ENCODE measurements around the gene PLEK.
"Not testable (repeated sequence)": the region's sequence is repeated elsewhere in the genome, so short reads cannot be mapped to it uniquely, and the experiment has no call there.

The PLEK gene

DNA sequence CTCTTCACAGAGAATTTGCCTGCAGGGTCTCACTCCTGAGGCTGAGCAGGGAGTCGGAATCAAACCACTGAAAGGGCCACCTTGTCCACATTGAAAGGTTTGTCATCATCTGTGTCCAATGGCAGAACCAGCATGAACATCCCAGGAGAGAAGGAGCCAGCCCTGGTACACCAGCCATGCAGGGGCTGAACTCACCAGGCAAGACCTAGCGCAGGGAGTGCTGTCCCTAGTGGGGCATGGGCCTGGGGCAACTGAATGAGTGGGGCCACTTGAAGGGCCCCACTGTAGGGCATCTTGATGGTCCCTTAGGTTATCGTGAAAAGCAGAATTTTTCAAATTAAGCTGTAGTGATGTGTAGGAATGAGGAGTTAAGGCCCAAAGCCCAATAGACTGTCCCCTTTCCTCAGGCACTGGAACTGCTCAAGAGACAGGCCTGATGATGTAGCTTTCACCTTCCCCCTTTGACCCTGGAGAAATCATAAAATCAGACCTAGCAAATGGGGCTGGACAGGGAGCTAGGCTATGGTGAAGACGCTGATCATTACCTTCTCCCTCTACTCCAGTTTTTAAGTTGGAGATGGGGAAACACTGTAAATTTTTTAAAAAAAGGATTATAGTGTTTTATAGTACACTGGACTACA is 8.4 kb upstream of the PLEK start:
- no peak for DNase-seq

DNA sequence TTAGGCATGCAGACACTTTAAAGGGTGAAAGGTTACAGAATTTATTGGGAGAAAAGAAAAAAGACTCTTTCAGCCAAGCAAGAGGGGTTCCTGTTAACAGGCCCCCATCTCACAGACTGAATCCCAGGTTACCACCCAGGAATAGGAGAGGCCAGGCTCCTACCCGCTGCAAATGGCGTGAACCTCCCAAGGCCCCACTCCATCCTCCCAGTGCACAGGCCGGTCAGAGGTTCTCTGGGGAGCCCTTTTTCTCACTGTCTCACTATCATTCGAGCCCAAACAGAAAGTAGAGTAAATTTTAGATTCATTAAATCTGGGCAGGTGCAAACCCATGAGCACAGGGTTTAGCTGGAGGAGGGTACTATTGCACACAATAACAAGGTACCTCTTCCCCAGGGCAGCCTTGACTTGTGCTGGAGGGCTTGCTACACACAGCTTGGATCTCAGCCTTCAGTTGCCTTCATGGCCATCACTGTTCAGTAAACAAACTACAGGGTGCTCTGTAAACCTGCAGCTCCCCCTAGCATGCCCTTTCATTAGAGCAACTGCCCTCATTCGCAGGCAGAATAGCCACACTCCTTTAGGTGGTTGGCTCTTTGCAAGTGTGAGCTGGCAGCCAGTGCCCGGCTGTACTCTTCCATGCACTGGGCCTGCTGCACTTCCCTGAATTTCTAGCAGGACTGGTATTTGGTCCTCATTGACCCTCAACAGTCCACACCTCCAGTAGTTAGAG is 7.3 kb upstream of the PLEK start:
- no peak for DNase-seq

DNA sequence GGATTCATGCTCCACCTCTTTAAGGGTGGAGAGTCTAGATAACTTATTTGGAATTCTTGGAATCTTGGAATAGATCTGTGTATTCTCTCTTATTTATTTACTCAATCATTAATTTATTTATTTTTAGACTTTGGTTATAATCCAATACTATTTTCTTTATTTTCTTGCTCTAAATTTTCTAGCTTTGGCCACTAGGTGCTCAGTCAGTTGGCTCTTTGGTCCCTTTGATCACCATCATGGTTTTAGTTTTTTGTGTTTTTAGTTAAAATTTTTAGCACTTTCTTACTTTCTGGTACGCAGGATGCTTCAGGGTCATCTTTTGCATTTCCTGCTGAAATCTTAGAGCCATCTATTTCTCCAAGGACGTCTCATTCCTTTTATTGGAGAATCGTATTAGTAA is 5.2 kb upstream of the PLEK start:
- DNase-seq = no peak

DNA sequence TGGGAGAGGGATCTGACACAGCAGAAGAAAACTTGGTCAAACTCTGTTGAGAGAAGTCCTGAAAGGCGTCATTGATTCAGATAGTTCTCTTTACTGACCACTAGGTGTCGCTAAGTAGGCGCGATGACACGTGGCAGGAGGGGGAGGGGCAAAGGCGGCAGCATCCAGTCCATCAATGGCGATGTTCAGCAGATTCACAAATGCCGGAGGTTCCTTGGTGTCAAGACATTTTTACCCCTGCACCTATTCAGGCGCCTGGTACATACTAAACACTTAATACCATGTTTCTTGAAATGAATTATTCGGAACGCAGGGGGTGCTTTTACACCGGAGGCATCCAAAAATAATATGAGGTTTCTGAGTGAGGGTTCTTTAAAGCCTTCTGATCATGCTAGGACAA is 3.0 kb upstream of the PLEK start:
- DNase-seq = peak; percentile 91

DNA sequence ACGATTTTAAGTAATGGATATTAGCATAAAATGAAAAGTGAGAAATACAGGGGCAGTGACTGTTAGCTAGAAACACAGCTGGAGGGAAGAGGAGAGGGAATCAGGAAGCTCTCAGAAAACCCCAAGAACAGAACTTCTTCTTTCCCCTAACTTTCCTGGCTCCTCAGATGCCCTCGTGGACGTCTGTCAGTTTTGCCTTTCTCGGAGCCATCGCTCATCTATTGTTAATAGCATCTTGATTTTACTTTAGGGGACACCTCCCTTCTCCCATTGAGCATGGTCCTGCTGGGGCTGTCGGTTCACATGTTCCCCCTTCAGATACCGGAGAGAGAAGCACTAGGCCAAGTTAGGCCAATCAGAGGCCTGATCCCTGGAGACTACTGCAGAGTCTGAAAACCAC is 2.3 kb upstream of the PLEK start:
- DNase-seq = no peak

DNA sequence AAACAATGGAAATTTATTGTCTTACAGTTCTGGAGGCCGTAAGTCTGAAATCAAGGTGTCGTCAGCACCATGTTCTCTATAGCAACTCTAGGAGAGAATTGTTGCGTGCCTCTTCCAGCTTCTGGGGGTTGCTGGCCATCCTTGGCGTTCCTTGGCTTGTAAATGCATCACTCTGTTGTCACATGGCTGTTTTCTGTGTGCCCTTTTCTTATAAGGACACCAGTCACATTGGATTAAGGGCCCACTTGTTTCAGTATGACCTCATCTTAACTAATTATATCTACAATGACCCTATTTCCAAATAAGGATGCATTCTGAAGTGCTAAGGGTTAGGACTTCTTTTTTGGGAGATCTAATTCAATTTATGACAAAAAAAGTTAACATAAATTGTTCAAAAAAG is 1.4 kb upstream of the PLEK start:
- no peak for DNase-seq

DNA sequence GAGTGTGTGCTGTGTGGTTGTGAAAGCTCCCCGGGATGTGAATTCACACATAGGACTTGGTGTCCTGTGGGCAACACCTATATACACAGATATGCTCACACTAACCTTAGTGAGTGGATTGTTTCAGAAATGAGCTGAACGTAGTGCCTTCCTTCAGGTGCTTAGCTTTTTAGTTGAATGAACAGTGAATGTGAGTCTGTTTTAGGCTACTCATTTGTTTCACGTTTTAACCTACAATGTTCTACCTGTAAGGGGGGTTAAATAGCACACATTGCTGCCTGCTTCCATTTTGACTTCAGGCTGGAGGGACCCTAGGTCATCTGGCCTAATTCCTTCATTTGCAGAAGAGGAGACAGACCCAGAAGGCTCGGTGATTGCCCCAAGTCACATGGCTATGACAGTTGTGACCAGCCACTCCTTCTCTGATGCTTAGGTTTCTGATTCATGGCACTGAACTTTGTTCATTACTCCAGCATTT is 1.0 kb downstream of the PLEK start:
- no peak for DNase-seq

DNA sequence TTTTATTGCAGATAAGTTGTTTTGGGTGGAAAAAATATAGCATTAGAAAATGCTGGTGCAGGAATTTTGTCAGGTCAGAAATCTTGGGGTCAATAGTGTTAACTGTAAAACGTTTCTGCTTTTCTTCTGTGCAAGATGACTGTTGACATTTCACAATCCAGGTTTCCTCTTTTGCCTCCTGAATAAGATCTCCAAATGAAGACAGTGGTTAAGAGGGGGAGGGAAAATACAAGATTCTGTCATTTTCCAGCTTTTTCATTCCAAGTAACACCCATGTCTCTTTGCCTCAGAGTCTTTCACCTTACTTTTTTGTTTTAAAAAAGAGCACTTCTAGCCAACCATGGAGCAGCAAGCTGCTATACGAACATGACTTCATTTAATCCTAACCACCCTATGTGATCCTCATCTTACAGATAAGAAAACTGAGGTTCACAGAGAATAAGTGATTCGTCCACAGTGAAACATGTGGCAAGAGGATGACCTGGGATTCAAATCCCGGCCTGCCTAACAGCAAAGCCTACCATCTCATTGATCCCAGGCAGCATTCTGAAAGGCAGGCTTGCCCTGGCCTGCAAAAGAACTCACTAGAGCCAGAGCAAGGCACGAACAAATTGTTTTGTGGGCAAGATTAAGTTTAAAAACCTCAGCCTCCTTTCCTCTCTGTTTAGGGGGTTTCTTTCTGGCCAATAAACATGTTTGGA is 3.0 kb downstream of the PLEK start:
- DNase-seq = no peak

DNA sequence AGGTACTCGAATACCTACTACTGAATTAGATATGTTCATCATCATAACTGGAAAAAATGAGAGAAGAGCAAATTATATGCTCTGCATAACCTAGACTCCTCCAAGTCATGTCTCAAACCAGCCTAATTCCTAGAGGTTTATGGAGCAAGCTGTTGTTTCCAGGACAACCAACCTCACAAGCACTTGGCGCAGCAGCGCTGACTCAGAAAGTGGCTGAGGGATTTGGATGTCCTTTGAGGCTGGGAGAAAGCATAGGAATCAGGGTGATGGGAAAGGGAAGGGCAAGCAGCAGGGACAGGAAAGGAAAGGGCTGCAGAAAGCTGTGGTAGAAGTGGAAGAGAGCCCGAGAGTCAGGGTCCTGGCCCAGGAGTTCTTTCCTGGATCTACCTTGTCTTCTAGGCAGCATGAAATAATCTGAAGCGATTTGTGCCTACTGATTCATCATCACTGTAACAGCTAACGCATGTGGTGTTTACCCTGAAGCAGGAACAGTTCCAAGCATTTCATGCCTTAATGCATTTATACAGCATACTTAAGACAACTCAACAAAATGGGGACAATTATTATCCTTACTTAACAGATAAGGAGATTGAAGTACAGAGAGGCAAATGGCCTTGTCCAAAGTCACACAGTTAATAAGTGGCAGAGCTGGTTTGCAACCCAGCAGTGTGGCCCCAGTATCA is 3.7 kb downstream of the PLEK start:
- no peak for DNase-seq

DNA sequence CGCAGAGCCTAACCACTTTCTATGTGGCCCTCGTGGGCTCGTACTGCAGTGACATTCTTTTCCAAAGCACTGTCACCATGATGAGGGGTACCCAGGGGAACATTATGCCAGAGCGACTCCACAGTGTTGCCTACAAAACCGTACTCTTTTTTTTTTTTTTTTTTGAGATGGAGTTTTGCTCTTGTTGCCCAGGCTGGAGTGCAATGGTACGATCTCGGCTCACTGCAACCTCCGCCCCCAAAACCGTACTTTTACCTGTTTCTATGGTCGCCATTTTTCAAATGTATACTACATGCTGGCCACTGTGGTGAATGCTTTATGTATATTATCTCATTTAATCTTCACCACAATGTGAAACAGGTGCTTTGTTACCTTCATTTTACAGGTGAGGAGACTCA is 4.3 kb downstream of the PLEK start:
- DNase-seq = no peak

DNA sequence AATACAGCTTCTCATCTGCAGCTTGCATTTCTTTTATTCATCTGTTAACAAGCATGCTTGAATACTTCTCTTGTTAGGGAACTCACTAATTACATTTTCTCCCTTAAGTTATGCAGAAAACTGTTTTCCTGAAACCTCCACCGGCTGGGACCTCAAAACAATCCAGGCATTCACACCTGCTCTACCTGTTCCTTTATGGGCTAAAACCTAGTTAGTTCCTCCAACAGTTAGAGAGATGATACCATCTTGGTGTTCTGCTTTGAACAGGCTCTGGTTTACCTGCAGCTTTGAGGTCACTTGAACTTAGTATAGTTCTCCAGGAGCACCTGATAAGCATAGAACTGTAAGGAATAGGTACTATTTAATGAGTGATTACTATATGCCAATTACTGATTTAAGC is 6.1 kb downstream of the PLEK start:
- no peak for DNase-seq

DNA sequence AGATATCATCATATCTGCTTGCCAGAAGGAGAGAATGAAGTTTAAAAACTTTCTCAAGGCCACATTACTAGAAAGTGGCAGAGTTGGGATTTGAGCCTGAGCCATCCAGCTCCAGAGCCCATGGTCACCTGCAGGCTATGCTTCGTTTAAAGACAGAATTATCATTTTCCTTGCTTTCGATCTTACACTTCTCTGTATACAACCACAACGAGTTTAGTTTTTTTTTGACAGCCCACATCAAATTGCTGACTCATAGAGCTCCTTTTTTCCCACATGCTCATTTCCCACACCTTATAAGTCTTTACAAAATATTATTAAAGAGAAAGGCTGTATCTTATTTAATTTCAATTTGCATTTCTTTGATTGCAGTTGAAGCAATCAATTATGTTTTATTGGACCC is 6.5 kb downstream of the PLEK start:
- no peak for DNase-seq

DNA sequence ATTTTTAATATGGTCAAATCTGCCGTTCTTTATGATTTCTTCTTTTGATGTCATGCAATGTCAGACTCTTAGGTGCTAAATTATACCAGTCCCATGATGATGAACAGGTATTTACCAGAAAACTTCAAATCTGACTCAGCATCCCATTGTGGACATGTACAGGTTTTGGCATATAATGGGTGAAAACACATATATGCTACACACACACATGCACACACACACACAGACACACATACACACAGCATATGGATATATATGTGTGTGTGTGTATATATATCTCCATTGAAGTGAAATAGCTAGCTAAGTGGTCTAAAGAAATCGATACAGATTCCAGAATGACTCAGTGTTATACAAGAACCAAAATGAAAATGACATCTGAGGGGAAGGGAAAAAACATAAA is 7.4 kb downstream of the PLEK start:
- no peak for DNase-seq

DNA sequence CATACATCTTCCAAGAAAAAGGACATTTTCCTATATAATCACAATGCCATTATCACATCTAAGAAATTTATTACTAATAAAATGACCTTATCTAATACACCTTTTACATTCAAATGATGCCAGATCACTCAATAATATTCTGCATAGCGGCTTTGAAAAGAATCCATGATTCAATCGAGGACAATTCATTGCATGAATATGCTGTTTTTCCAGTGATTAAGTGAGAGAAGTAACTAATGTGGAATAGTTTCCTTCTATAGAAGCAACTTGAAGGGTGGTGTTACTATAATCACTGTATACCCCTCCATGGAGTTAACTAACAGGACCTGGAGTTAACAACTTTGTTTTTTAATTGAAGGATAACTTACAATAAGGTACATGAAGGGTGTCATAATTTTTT is 9.1 kb downstream of the PLEK start:
- DNase-seq = no peak

DNA sequence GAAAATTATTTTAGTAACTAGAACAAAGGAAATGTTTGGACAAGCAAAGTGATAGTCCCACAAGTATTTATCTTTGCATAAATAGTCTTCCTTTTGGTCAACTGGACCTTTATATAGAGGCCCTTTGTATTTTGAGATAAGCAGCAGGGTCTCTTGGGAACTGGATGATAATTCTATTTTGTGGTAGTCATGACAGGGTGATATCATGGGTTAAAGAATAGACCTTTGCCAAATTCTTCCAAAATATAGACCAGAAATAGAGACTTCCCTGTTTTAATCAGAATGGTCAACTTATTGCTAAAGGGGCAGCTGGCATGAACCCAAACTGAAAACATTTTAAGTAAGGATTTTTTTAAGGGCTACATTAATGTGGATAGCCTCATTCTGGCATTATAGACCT is 10.5 kb downstream of the PLEK start:
- no peak for DNase-seq

DNA sequence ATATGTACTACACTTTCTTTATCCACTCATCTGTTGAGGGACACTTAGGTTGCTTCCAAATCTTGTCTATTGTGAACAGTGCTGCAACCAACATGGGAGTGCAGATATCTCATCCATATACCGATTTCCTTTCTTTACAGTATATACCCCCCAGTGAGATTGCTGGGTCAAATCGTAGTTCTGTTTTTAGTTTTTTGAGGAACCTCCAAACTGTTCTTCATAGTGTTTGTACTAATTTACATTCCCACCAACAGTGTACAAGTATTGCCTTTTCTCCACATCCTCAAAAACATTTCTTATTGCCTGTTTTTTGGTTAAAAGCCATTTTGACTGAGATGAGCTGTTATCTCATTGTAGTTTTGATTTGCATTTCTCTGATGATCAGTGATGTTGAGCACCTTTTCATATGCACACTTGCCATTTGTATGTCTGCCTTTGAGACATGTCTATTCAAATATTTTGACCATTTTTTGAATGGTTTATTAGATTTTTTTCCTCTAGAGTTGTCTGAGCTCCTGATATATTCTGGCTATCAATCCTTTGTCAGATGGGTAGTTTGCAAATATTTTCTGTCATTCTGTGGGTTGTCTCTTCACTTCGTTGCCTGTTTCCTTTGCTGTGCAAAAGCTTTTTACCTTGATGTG is 12.2 kb downstream of the PLEK start:
- DNase-seq = no peak

DNA sequence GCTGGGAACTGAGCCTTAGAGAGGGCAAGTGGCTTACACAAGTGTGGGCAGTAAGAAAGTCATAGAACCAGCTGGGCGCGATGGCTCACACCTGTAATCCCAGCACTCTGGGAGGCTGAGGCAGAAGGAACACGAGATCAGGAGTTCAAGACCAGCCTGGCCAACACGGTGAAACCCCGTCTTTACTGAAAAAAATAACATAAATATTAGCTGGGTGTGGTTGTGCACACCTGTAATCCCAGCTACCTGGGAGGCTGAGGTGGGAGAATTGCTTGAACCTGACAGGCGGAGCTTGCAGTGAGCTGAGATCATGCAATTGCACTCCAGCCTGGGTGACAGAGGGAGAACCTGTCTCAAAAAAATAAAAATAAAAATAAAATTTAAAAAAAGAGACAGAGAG is 13.7 kb downstream of the PLEK start:
- DNase-seq = not testable (repeated sequence)

DNA sequence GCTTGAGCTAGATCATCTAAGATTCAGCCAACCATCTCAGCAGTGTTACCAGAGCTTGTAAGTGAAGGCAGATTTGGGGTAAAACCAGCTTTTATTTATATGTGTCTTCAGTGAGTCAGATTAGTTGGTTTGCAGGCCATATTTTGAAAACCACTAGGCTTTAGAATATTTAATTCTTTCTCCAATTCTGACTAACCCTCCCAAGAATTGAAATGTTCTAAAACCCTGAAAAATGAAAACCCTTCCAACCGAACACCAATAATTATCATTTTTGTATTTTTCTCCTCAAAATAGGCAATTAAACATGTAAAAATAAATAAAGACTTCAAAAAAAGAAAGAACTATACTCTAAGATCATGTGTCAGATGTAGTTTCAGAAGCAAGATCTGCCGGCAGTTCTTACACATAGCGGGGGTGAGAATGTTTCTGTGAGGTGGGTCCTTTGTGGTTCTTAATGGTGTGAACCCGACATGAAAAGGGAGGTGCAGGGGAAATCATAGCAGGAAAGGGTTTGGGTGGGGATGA is 14.2 kb downstream of the PLEK start:
- no peak for DNase-seq

DNA sequence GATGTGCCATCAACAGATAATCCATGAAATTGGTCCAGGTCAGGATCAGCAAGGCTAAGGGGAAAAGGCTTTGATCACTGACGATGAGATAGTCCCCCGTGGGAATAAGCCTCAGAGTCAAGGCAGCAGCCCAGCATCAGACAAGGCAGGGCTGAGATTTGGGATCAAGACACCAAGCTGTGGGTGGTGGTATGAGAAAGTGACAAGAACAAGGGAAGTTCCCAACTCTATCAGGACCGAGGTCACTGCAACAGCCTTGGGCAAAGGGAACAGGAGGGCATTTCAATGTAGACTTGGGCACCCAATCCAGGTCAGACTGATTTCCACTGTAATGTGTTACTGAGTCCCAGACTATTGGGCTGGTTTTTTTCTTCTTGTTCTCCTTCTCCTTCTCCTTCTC is 18.7 kb downstream of the PLEK start:
- no peak for DNase-seq

DNA sequence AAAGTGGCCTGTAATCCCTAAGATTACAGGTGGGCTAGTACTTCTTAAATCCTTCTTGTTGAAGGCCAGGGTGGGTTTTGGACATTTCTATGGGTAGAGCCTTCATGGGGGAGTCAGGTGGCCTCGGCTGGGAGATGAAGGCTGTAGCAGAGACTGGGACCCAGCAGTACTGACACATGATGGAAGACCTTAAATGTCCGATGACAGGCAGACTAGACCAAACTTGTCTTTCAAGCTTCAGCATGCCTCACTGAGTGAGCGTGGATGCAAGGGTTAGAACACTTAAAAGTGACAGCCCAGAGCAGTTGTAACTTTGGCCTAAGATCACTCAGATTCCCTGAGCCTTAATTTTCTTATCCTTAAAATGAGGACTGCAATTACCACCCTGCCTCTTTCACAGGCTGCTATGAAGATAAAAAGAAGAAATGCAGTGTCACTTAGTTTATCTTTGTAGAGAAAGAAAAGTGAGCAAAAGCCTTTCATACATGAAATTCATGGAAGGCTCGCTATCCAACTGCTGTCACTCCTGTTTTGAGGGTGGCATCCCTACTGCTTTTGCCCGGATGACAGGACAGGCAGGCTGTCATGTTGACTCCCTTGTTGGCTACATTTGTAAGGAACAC is 19.5 kb downstream of the PLEK start:
- DNase-seq = no peak

DNA sequence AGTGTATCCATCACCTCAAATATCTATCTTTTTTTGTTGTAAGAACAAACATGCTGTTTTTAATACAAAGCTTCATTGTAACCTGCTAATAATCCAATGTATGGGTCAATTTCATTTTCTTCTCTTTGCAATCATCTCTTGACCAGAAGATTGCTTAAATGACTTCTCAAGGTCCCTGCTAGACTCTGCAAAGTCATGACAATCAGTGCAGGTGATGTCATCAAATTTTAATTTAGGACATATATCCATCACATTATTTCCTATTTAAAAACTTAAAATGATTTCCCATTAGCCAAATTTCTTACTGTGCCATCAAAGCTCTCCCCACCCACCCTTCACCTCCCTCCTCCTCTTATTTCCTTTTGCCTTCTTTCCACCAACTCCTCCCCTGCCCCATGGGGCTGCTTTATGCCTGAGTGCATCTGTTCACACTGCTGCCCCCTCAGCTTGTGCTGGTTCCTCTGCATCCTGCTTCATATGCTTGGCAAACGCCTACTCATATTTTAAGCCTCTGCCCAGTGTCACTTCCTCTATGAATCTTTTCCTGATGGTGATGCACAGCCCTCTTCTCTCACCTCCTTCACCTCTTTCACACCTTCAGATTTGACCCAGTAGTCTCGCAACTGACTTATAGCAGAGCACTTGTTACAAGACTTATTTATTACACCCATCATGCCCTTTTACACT is 20.3 kb downstream of the PLEK start:
- no peak for DNase-seq

DNA sequence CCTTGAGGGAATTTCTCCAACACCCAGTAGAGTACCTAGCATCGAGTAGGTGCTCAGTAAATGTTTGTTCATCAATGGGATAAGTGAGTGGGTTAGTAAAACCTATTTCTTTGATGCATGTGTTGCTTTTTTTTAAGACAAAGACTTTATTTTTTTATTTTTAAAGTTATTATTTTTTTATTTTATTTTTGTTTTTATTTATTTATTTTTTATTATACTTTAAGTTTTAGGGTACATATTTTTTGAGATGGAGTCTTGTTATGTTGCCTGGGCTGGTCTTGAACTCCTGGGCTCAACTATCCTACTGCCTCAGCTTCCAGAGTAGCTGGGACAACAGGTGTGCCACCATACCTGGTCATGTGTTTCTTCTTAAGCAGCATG is 20.8 kb downstream of the PLEK start:
- no peak for DNase-seq
